ENCODE measurements around the gene NUMB.

NUMB gene

DNA sequence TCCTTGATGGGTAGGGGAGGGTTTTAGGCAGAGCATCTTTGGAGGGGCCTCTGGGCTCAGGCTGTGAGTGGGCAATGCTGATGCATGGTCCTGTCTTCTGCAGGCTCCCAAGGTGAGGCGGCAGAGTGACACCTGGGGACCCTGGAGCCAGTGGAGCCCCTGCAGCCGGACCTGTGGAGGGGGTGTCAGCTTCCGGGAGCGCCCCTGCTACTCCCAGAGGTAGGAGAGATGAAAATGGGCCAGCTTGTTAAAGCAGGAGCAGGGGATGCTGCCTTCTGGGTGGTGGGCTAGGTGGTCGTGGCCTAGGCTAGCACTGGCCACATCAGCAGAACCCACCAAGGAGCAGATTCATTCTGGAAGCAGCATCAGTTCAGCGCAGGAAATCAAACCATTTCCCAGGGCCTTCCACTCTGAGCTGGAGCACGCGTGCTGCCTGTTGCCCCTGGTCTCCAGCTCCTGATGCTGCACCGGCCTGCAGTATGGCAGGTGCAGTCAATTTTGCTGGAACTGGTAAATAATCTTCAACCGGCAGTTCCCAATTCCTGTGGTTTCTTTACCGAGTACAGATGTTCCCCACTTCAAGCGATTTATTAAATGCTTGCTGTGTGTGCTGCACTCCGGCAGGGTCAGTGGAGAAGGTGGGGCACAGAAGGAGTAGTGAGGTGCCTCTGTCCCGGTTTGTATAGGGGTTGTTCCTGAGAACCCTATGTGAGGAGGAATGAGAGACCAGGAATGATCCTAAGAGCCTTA, 213.6 kb downstream of the NUMB start:
- H3K4me3 ChIP-seq (ENCODE audit: low read depth, low read length), result no peak overlapping the region
- no peak for DNase-seq (ENCODE audit: low read depth)
- TF ChIP-seq, protein P1, sequence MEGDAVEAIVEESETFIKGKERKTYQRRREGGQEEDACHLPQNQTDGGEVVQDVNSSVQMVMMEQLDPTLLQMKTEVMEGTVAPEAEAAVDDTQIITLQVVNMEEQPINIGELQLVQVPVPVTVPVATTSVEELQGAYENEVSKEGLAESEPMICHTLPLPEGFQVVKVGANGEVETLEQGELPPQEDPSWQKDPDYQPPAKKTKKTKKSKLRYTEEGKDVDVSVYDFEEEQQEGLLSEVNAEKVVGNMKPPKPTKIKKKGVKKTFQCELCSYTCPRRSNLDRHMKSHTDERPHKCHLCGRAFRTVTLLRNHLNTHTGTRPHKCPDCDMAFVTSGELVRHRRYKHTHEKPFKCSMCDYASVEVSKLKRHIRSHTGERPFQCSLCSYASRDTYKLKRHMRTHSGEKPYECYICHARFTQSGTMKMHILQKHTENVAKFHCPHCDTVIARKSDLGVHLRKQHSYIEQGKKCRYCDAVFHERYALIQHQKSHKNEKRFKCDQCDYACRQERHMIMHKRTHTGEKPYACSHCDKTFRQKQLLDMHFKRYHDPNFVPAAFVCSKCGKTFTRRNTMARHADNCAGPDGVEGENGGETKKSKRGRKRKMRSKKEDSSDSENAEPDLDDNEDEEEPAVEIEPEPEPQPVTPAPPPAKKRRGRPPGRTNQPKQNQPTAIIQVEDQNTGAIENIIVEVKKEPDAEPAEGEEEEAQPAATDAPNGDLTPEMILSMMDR (IDR thresholded peaks at IDR 0.05; ENCODE audit: low read depth, low read length, missing control alignments), result no peak

DNA sequence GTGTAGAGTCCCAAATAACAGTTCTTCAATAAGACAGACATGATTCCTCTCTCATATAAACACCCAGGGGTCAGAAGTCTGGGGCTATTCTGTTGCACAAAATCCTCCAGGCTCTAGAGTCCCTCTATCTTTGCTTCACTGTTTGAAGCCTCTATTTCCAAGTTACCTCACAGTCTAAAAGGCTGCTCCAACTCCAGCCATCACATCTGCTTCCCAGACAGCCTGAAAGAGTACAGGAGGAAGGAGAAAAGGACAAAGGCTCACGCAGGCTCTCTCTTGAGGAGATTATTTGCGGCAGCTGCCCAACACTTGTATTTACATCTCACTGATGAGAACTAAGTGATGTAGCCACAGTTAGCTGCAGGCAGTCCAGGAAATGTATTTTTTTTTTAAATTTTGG, 214.6 kb downstream of the NUMB start:
- no peak for DNase-seq (ENCODE audit: low read depth)
- H3K4me3 ChIP-seq (ENCODE audit: low read depth, low read length), result no peak overlapping the region
- TF ChIP-seq, protein P1 (IDR thresholded peaks at IDR 0.05; ENCODE audit: low read depth, low read length, missing control alignments), result no peak

DNA sequence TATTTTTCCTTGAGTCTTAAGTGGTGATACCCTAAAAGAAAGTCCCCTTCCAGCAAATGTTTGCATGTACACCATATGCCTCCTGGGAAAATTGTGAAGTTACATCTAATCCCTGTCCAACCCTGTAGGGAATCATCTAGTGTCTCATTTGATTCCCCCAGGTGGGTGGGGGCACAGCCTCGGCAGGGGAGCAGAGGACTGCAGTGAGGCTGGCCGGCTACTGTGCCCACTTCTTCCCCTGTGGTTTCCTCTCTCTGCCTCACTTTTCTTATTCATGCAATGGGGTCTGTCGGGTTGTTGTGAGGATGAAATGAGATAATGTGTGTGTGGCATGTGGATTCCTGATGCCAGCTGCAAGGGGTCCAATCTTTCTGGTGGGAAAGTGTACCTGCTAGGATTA, 215.0 kb downstream of the NUMB start:
- no peak for DNase-seq (ENCODE audit: low read depth)
- TF ChIP-seq, protein P1 (IDR thresholded peaks at IDR 0.05; ENCODE audit: low read depth, low read length, missing control alignments), result no peak
- H3K4me3 ChIP-seq (ENCODE audit: low read depth, low read length), result no peak overlapping the region

DNA sequence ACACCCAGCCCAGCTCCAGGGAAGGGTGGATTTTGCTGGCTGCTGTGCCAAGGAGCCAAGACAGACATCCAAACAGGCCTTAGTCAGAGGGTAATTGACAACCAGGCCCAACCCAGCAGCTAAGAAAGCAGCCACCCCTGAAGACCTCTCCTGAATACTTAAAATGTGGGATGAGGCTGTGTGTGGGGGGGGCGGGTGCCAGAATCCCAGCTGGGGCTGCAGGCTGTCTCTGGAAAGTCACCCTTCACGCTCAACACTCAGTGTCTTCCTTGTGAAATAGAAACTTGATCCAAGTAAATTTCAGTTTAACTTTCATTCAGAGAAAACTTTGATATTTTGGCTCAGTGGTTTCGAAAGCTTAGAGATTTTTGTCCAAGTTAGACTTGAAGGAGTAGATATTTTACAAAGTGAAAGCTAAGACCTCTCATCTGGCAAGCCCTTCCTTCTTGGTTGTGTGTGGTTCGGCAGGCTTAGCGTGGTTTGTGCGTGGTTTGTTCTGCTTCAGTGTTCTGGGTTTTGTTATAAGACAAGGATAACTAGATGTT, 215.9 kb downstream of the NUMB start:
- peak overlapping the region; percentile 14; the same call in 1 of the 2 replicates for H3K4me3 ChIP-seq (ENCODE audit: low read depth, low read length)
- TF ChIP-seq, protein P1 (IDR thresholded peaks at IDR 0.05; ENCODE audit: low read depth, low read length, missing control alignments), result no peak
- DNase-seq (ENCODE audit: low read depth), result peak; percentile 43

DNA sequence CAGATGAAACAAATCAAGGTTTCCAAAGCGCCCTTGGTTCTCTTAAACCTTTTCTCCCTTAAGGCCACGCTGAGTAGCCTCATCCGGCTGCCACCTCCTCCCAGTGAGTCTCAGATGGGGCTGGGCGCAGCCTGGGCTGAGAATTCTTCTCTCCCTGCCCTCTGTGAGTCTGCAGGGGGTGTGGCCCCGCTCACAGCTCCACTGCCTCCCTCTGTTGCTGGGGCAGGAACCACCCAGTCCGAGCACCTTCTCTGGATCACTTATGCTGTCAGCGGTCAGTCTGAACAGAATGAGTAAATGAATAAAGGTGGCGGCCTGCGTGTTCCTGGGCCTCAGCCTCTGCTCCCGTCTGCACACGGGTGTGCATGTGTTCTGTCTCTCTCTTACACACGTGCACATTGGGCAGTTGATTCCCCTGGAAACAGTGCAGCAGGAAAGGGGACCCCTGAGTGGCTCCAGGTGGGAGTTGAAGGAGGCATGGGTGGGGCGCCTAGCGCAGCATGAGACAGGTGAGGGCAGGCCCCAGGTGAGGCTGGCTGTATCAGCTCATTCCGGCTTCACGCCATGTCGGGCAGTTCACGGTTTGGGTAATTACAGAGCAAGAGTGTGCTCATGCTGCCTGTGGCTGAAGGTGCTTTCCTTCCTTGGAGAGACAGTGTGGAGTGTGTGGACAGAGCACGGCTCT, 216.7 kb downstream of the NUMB start:
- no peak overlapping the region for H3K4me3 ChIP-seq (ENCODE audit: low read depth, low read length)
- DNase-seq (ENCODE audit: low read depth), result no peak
- TF ChIP-seq, protein P1 (IDR thresholded peaks at IDR 0.05; ENCODE audit: low read depth, low read length, missing control alignments), result no peak

DNA sequence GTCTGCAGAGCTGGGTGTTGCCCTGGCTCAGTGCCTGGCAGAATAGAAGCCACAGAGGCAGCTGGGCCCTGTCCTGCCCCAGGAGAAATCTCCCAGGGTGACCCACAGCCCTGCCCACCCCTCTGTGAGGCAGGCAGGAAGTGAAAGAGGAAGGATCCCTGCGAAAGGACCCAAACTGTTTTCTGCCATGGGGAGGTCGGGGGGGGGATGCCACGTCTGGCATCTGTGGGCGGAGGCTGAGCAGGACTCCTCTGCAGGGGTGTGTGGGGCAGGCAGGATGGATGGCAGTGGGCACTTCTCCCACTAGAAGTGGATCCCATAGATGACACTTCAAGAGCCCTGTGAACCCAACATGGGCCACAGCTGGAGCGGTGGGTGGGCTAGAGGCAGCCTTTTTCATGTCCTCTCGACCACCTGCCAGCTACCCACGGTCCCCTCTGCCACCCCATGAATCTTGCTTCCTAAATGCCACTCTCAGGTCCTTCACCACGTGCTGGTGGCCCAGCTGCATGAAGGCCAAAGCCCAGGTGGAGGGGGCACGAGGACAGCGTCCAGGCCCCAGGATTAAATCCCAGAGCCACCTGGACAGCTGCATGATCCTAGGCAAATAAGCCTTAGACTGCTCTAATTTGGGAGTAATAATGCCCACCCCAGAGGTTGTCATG, 217.4 kb downstream of the NUMB start:
- H3K4me3 ChIP-seq (ENCODE audit: low read depth, low read length), result no peak overlapping the region
- TF ChIP-seq, protein P1 (IDR thresholded peaks at IDR 0.05; ENCODE audit: low read depth, low read length, missing control alignments), result no peak
- DNase-seq (ENCODE audit: low read depth), result no peak
